ENCODE measurements around the gene SLC35F2. TPM values are rescaled to one million over a fixed set of nuclear protein-coding genes. Genes with fewer than 3 reads are reported as not detected.
"Not testable (repeated sequence)": the region's sequence is repeated elsewhere in the genome, so short reads cannot be mapped to it uniquely, and the experiment has no call there.

The SLC35F2 gene
- polyA plus RNA-seq, 1 donor from 2014 or later: 21.6 TPM

- H3K27ac Mint-ChIP-seq: peak overlapping the region in 1 of 3 donors; percentile 15
- H3K4me3 Mint-ChIP-seq: no peak overlapping the region
- peaks cover 2% of the 10 kb centered on the region for H3K36me3 Mint-ChIP-seq
- no peaks in the 10 kb centered on the region for H3K4me1 Mint-ChIP-seq
- peaks cover 2% of the 10 kb centered on the region for H3K27me3 Mint-ChIP-seq
- no peaks in the 10 kb centered on the region for H3K9me3 Mint-ChIP-seq
Observed at GRCh38 chr11:107783121-107783520, 75.5 kb downstream of the SLC35F2 start.

- peaks cover 2% of the 10 kb centered on the region for H3K36me3 Mint-ChIP-seq
Observed at GRCh38 chr11:107780775-107781174, 77.8 kb downstream of the SLC35F2 start.

GRCh38 chr11:107780136-107780535, 78.5 kb downstream of the SLC35F2 start:
- H3K36me3 Mint-ChIP-seq: peaks cover 2% of the 10 kb centered on the region
- H3K9me3 Mint-ChIP-seq: no peaks in the 10 kb centered on the region
- H3K27ac Mint-ChIP-seq: no peak overlapping the region
- peaks cover 2% of the 10 kb centered on the region for H3K27me3 Mint-ChIP-seq
- H3K4me1 Mint-ChIP-seq: no peaks in the 10 kb centered on the region
- no peak overlapping the region for H3K4me3 Mint-ChIP-seq

More at GRCh38 chr11:107780775-107781174, 77.8 kb downstream of the SLC35F2 start:
- Mint-ChIP-seq H3K27ac (no peak overlapping the region), H3K9me3 (no peaks in the 10 kb centered on the region), H3K4me3 (no peak overlapping the region), H3K4me1 (no peaks in the 10 kb centered on the region), H3K27me3 (peaks cover 2% of the 10 kb centered on the region)

GRCh38 chr11:107778839-107779517, 79.6 kb downstream of the SLC35F2 start:
- Mint-ChIP-seq H3K9me3 (no peaks in the 10 kb centered on the region), H3K4me3 (no peak overlapping the region), H3K27me3 (peaks cover 2% of the 10 kb centered on the region), H3K36me3 (peaks cover 2% of the 10 kb centered on the region), H3K4me1 (no peaks in the 10 kb centered on the region), H3K27ac (no peak overlapping the region)

- Mint-ChIP-seq H3K27me3 (peaks cover 2% of the 10 kb centered on the region), H3K4me3 (no peak overlapping the region), H3K4me1 (no peaks in the 10 kb centered on the region), H3K9me3 (no peaks in the 10 kb centered on the region), H3K27ac (no peak overlapping the region), H3K36me3 (peaks cover 2% of the 10 kb centered on the region)
Observed at GRCh38 chr11:107777110-107777509, 81.5 kb downstream of the SLC35F2 start.

- no peaks in the 10 kb centered on the region for H3K9me3 Mint-ChIP-seq
- H3K27me3 Mint-ChIP-seq: peaks cover 2% of the 10 kb centered on the region
- H3K4me1 Mint-ChIP-seq: no peaks in the 10 kb centered on the region
- no peak overlapping the region for H3K4me3 Mint-ChIP-seq
- H3K27ac Mint-ChIP-seq: no peak overlapping the region
- H3K36me3 Mint-ChIP-seq: peaks cover 2% of the 10 kb centered on the region
Observed at GRCh38 chr11:107776062-107776461, 82.5 kb downstream of the SLC35F2 start.

- Mint-ChIP-seq H3K9me3 (peaks cover 0 to 2% (median 0%) of the 10 kb centered on the region in 3 donors), H3K27ac (peak overlapping the region in 1 of 3 donors; percentile 58), H3K4me3 (no peak overlapping the region)
Observed at GRCh38 chr11:107770551-107770951, 88.0 kb downstream of the SLC35F2 start.

GRCh38 chr11:107769189-107769588, 89.4 kb downstream of the SLC35F2 start:
- Mint-ChIP-seq H3K27ac (no peak overlapping the region), H3K9me3 (peaks cover 0 to 5% (median 0%) of the 10 kb centered on the region in 3 donors), H3K4me3 (no peak overlapping the region), H3K4me1 (no peaks in the 10 kb centered on the region), H3K36me3 (no peaks in the 10 kb centered on the region), H3K27me3 (peaks cover 2% of the 10 kb centered on the region)

More at GRCh38 chr11:107770551-107770951, 88.0 kb downstream of the SLC35F2 start:
- no peaks in the 10 kb centered on the region for H3K36me3 Mint-ChIP-seq
- no peaks in the 10 kb centered on the region for H3K4me1 Mint-ChIP-seq
- H3K27me3 Mint-ChIP-seq: peaks cover 2% of the 10 kb centered on the region

GRCh38 chr11:107758719-107759355, 99.8 kb downstream of the SLC35F2 start:
- not testable (repeated sequence) for H3K4me1 Mint-ChIP-seq, H3K4me3 Mint-ChIP-seq, H3K36me3 Mint-ChIP-seq, H3K27ac Mint-ChIP-seq, H3K9me3 Mint-ChIP-seq
- peaks cover 20% of the 10 kb centered on the region for H3K27me3 Mint-ChIP-seq

GRCh38 chr11:107757661-107758060, 100.9 kb downstream of the SLC35F2 start:
- no peak overlapping the region for H3K27ac Mint-ChIP-seq
- no peaks in the 10 kb centered on the region for H3K36me3 Mint-ChIP-seq
- no peak overlapping the region for H3K4me3 Mint-ChIP-seq
- no peaks in the 10 kb centered on the region for H3K4me1 Mint-ChIP-seq
- peaks cover 0 to 5% (median 4%) of the 10 kb centered on the region in 3 donors for H3K9me3 Mint-ChIP-seq
- H3K27me3 Mint-ChIP-seq: peaks cover 20% of the 10 kb centered on the region

GRCh38 chr11:107756553-107756952, 102.0 kb downstream of the SLC35F2 start:
- Mint-ChIP-seq H3K27ac (no peak overlapping the region), H3K4me1 (no peaks in the 10 kb centered on the region), H3K4me3 (no peak overlapping the region), H3K27me3 (peaks cover 17% of the 10 kb centered on the region), H3K9me3 (peaks cover 0 to 6% (median 5%) of the 10 kb centered on the region in 3 donors), H3K36me3 (no peaks in the 10 kb centered on the region)

GRCh38 chr11:107752949-107753822, 105.4 kb downstream of the SLC35F2 start:
- H3K27ac Mint-ChIP-seq: no peak overlapping the region
- no peaks in the 10 kb centered on the region for H3K36me3 Mint-ChIP-seq
- peaks cover 0 to 3% (median 0%) of the 10 kb centered on the region in 3 donors for H3K9me3 Mint-ChIP-seq
- H3K4me1 Mint-ChIP-seq: no peaks in the 10 kb centered on the region
- H3K27me3 Mint-ChIP-seq: peaks cover 8% of the 10 kb centered on the region
- no peak overlapping the region for H3K4me3 Mint-ChIP-seq

- Mint-ChIP-seq H3K9me3 (peaks cover 0 to 3% (median 0%) of the 10 kb centered on the region in 3 donors), H3K27me3 (peaks cover 6% of the 10 kb centered on the region), H3K27ac (no peak overlapping the region), H3K4me1 (no peaks in the 10 kb centered on the region), H3K4me3 (no peak overlapping the region), H3K36me3 (no peaks in the 10 kb centered on the region)
Observed at GRCh38 chr11:107752508-107752907, 106.1 kb downstream of the SLC35F2 start.

GRCh38 chr11:107751082-107751481, 107.5 kb downstream of the SLC35F2 start:
- Mint-ChIP-seq H3K4me1 (no peaks in the 10 kb centered on the region), H3K27ac (no peak overlapping the region), H3K27me3 (no peaks in the 10 kb centered on the region), H3K4me3 (no peak overlapping the region), H3K9me3 (peaks cover 0 to 3% (median 0%) of the 10 kb centered on the region in 3 donors), H3K36me3 (no peaks in the 10 kb centered on the region)

- no peaks in the 10 kb centered on the region for H3K4me1 Mint-ChIP-seq
- H3K36me3 Mint-ChIP-seq: no peaks in the 10 kb centered on the region
- H3K27me3 Mint-ChIP-seq: peaks cover 1% of the 10 kb centered on the region
- no peak overlapping the region for H3K4me3 Mint-ChIP-seq
- no peak overlapping the region for H3K27ac Mint-ChIP-seq
- H3K9me3 Mint-ChIP-seq: peaks cover 0 to 3% (median 0%) of the 10 kb centered on the region in 3 donors
Observed at GRCh38 chr11:107750313-107750712, 108.3 kb downstream of the SLC35F2 start.
